Stimulated activated naive CD8-positive, alpha-beta T cell treated with anti-CD3 and anti-CD28 coated beads, Interleukin-15, Interleukin-2, amounts not matched to agents 100 U/mL and 50 U/mL, for 24 hours (primary cell): Measurements from ENCODE around the gene EFHC2.

ENCODE experiments used
- ATAC-seq: fragments of 150-1000 bp; cut with Tn5 transposase; one replicate; pipeline ENCODE4 v1.10.0; 2021
- DNase-seq: peaks from one replicate; pipeline ENCODE4 v3.0.0; 2021

EFHC2 gene

GRCh38 chrX:44152852-44153251 lies 190.6 kb downstream of the EFHC2 start:
- DNase-seq (no peak), ATAC-seq (no peak)

DNA sequence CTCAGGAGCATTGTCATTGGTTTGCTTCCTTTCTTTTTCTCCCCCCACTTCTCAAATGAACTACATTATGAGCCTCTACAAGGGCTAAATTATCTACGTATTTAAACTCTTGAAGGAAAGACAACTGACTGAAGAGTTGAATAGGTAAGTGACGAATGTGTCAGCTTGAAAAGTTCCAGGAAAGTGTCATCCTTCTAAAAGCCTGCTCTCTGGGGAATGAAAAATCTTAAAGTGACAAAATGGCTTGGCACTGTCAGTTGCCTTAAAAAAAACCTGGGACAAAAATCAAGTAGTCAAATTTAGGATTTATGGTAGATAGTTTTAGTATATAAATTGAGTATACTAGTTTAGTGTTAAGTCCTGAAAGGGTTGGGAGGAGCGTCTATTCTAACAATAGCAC lies 196.3 kb downstream of the EFHC2 start:
- ATAC-seq = no peak

GRCh38 chrX:44144177-44144945 lies 199.1 kb downstream of the EFHC2 start:
- ATAC-seq = no peak
- DNase-seq = no peak

More for the DNA sequence above, 196.3 kb downstream of the EFHC2 start:
- DNase-seq = no peak

- no peak for DNase-seq
- ATAC-seq = no peak
Observed at GRCh38 chrX:44143061-44143602, 200.3 kb downstream of the EFHC2 start.

DNA sequence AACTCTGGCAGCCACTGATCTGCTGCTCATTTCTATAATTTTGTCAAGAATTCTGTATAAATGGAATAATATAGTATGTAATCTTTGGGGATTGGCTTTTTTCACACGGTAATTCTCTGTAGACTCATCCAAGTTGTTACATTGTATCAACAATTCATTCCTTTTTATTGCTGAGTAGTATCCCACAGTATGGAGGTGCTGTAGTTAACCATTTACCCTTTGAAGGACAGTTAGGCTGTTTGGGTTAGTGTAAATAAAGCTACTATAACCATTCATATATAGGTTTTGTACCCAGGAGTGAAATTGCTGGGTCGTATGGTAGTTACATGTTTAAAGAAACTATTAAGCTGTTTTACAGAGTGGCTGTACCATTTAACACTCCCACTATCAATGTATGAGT lies 213.3 kb downstream of the EFHC2 start:
- ATAC-seq (no peak), DNase-seq (no peak)

GRCh38 chrX:44113337-44113736 lies 230.1 kb downstream of the EFHC2 start:
- DNase-seq = no peak
- no peak for ATAC-seq

DNA sequence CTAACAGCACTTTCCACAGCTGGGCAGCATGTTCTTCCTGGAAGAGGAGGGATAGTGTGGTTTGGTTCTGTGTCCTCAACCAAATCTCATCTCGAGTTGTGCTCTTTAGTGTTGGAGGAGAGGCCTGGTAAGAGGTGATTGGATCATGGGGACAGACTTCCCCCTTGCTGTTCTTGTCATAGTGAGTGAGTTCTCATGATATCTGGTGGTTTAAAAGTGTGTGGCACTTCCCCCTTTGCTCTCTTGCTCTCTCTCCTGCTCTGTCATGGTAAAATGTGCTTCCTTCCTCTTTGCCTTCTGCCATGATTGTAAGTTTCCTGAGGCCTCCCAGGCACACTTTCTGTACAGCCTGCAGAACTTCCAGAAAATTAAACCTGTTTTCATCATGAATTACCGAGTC lies 236.6 kb downstream of the EFHC2 start:
- DNase-seq (no peak), ATAC-seq (no peak)

DNA sequence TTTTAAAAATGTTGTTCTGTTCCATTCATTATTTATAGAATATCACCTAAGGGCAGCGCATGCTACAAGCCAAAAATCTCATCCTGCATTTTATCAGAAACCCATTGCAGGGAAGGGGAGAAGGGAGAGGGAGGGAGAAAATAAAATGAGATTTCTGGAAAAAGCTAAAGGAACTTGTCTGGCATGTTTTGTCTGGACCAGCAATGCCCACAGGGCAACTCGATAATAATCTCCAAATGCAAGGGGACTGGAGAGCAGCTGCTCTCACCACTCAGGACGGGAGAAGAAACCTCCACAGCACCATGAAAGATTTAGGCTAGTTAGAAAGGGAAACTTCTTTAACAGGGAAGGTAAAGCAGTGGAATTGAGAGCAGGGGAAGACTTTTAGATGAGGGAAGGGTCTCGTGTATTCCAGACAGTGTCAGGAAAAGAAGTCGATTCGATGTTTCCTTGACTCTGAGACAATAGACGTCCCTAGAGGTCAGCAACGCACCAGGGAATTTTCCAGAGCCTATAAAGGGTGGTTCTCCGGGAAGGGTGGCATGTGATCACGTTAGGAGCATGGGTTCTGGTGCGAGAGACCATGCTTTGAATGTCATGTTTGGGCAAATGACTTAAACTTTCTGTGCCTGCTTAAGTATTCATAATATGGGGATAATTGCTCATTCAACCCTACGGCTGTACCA lies 238.1 kb downstream of the EFHC2 start:
- ATAC-seq (no peak), DNase-seq (no peak)

GRCh38 chrX:44104699-44105098 lies 238.8 kb downstream of the EFHC2 start:
- DNase-seq (no peak), ATAC-seq (no peak)

DNA sequence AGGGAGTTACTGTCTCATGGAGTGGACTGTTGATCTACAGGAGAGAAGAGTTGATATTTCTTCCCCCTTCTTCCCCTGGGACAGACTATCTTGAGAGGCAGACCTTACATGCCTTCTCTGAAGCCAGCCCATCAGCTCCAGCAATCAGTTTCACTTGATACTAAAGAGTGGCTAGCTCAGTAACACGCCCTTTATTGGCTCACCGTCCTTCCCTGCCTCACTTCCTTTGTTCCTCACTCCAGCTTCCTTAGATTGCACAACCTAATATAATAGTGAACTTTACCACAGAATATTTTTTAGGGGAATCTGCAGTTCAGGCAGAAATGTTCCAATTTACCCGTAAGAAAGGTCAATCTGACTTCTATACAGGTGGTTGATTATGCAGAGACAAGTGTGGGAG lies 242.2 kb downstream of the EFHC2 start:
- no peak for DNase-seq
- no peak for ATAC-seq

GRCh38 chrX:44099366-44099765 lies 244.1 kb downstream of the EFHC2 start:
- no peak for DNase-seq

More at GRCh38 chrX:44099366-44099765, 244.1 kb downstream of the EFHC2 start:
- no peak for ATAC-seq
